ENCODE data around the gene ALDOC. TPM values are rescaled to one million over a fixed set of nuclear protein-coding genes. Genes with fewer than 3 reads are reported as not detected.

Gene ALDOC
- total and polyA plus RNA-seq, 2 of the 13 experiments (the other 11 are each of a cell fraction or from before 2014, with no cell fraction given): 15.4 to 60.9 TPM

DNA sequence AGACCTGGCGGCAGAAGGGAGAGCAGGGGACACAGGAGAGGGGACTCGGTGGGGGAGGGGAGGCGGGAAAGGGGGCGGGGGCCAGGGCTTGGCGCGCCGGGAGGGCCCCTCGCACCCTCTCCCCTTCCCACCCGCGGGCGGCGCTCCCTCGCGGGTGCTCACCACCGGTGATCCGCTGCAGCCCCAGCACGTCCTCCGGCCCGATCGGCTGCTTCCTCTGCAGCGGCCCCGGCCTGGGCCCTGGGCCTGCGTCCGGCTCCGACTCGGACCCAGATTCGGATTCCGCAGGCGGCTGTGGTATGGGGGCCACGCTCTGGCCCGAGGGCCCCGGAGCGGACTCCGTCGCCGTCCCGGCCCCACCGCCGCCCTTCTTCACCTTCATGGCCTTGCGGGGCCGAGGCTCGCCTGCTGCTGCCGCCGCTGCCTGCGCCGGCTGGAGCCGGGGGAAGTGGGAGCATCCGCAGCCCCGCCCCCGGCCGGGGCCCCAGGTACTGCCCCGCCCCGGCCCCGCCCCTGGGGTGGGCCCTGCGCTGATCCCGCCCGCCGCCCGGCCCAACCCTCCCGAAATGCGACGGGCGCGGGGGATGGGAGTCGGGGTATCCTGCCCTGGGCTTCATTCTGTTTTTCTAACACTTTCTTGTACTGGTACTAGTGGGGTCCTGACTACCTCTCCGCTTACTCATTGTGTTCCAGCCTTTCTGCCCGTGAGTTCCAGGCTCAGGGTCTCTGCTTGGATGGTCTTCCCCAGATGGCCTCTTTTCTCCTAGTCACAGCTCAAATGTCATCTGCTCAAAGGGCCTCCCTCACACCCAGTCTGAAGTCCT lies 24.3 kb downstream of the ALDOC start, which contains the start of gene UNC119 (continued):
- no peak for TF ChIP-seq KAT2B (IDR thresholded peaks at IDR 0.05; ENCODE audit: borderline replicate concordance, low read depth, low read length)
- peak; percentile 71; the same call in 1 of the 2 replicates for TF ChIP-seq KDM2A (CRISPR knock-in tag; IDR thresholded peaks at IDR 0.05; ENCODE audit: borderline replicate concordance, low read depth)
- 0 out of 2 replicates have a peak, but pooled peaks have one; percentile 48 for TF ChIP-seq BRCA1 (CRISPR knock-in tag; IDR thresholded peaks at IDR 0.05)
- no peak for TF ChIP-seq NFIB (CRISPR knock-in tag; IDR thresholded peaks at IDR 0.05; ENCODE audit: borderline replicate concordance)
- no peak for TF ChIP-seq ZNF737 (CRISPR knock-in tag; IDR thresholded peaks at IDR 0.05; ENCODE audit: borderline replicate concordance)
- TF ChIP-seq NONO (IDR thresholded peaks at IDR 0.05): no peak
- TF ChIP-seq NONO (CRISPR knock-in tag; conservative IDR thresholded peaks at IDR 0.05): 0 out of 2 replicates have a peak, but pooled peaks have one; percentile 23
- TF ChIP-seq, protein P1, sequence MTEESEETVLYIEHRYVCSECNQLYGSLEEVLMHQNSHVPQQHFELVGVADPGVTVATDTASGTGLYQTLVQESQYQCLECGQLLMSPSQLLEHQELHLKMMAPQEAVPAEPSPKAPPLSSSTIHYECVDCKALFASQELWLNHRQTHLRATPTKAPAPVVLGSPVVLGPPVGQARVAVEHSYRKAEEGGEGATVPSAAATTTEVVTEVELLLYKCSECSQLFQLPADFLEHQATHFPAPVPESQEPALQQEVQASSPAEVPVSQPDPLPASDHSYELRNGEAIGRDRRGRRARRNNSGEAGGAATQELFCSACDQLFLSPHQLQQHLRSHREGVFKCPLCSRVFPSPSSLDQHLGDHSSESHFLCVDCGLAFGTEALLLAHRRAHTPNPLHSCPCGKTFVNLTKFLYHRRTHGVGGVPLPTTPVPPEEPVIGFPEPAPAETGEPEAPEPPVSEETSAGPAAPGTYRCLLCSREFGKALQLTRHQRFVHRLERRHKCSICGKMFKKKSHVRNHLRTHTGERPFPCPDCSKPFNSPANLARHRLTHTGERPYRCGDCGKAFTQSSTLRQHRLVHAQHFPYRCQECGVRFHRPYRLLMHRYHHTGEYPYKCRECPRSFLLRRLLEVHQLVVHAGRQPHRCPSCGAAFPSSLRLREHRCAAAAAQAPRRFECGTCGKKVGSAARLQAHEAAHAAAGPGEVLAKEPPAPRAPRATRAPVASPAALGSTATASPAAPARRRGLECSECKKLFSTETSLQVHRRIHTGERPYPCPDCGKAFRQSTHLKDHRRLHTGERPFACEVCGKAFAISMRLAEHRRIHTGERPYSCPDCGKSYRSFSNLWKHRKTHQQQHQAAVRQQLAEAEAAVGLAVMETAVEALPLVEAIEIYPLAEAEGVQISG (CRISPR knock-in tag; IDR thresholded peaks at IDR 0.05): peak; percentile 36
- no peak for TF ChIP-seq RFXAP (CRISPR knock-in tag; IDR thresholded peaks at IDR 0.05; ENCODE audit: borderline replicate concordance)
- TF ChIP-seq MAX (IDR thresholded peaks at IDR 0.05): peak; percentile 52; the same call in 1 of the 2 replicates
- no peak for TF ChIP-seq ZNF510 (CRISPR knock-in tag; IDR thresholded peaks at IDR 0.05; ENCODE audit: low read depth)
- no peak for TF ChIP-seq ZNF660 (CRISPR knock-in tag; IDR thresholded peaks at IDR 0.05; ENCODE audit: borderline replicate concordance, low read depth)
- TF ChIP-seq ZNF687 (CRISPR knock-in tag; IDR thresholded peaks at IDR 0.05): peak; percentile 78
- no peak for TF ChIP-seq RFX3 (CRISPR knock-in tag; IDR thresholded peaks at IDR 0.05)
- peak; percentile 74 for TF ChIP-seq POLR2G (IDR thresholded peaks at IDR 0.05; ENCODE audit: low read depth, low read length)
- TF ChIP-seq CBX2 (IDR thresholded peaks at IDR 0.05; ENCODE audit: low read depth, low read length): no peak
- no peak for TF ChIP-seq CBX2 (CRISPR knock-in tag; IDR thresholded peaks at IDR 0.05; ENCODE audit: low read depth)
- no peak for TF ChIP-seq MED13 (CRISPR knock-in tag; IDR thresholded peaks at IDR 0.05)
- 0 out of 2 replicates have a peak, but pooled peaks have one; percentile 49 for TF ChIP-seq ZNF564 (CRISPR knock-in tag; IDR thresholded peaks at IDR 0.05)
- peak; percentile 50 for TF ChIP-seq THAP11 (CRISPR knock-in tag; IDR thresholded peaks at IDR 0.05)
- peak; percentile 54 for TF ChIP-seq AGO2 (optimal IDR thresholded peaks at IDR 0.05; ENCODE audit: low read depth, low read length)
